A549 (cell line): Measurements from ENCODE around the gene LDLRAD4. TPM values are rescaled to one million over a fixed set of nuclear protein-coding genes. Genes with fewer than 3 reads are reported as not detected.

Experiments used
- ATAC-seq, 2 experiments: fragments of 200-7000 bp in 1 of 2; fragments of >200 bp in 1 of 2; cut with Nextera tagmentation in 1 of 2; cut with Tn5 transposase in 1 of 2; 3 replicates each; pipeline versions ENCODE4 v1.8.0 to v1.9.1; 2018 to 2020; ENCODE audit warnings: mild to moderate bottlenecking in 1 of 2, moderate library complexity in 1 of 2
- CTCF ChIA-PET: fragments of 300-600 bp; sonication (Branson Sonifier 250); formaldehyde crosslinking; extraction: SDS; loops from one replicate; lab custom pipeline; 2021; ENCODE audit warnings: antibody characterized with exemption, inconsistent platforms; lab: Yijun Ruan, JAX
- POLR2A ChIA-PET: fragments of 350-600 bp; formaldehyde crosslinking; extraction: SDS; loops from one replicate; lab custom pipeline; 2021; ENCODE audit warnings: antibody characterized with exemption, inconsistent platforms; lab: Yijun Ruan, JAX
- DNase-seq, 2 experiments: peaks; one replicate each; pipeline versions ENCODE4 v3.0.0 to v3.0.0-alpha.2; 2011 to 2016; ENCODE audit warnings: low read depth in 1 of 2, low spot score in 1 of 2
- FAIRE-seq: peaks from 2 replicates; lab custom pipeline; 2011; peaks lifted over from hg19 to GRCh38; lab: Jason Lieb, UNC
- H3K27ac ChIP-seq, 2 experiments: fragments of >200 bp; sonication (Bioruptor Twin); formaldehyde crosslinking; 3 replicates each; pipeline ENCODE4 v1.5.1; 2016 to 2017
- H3K4me1 ChIP-seq: fragments of >200 bp; sonication (Bioruptor Twin); formaldehyde crosslinking; 3 replicates; pipeline ENCODE4 v1.6.1; 2016
- H3K4me2 ChIP-seq: fragments of >200 bp; sonication (Bioruptor Twin); formaldehyde crosslinking; 3 replicates; pipeline ENCODE4 v1.6.1; 2016
- H3K4me3 ChIP-seq: fragments of >200 bp; sonication (Bioruptor Twin); formaldehyde crosslinking; 3 replicates; pipeline ENCODE4 v1.5.1; 2016
- H3K9me3 ChIP-seq: fragments of >200 bp; sonication (Bioruptor Twin); formaldehyde crosslinking; 3 replicates; pipeline ENCODE4 v1.6.1; 2016
- CBX2 ChIP-seq: fragments of 200-600 bp; sonication (generic); IDR thresholded peaks from 2 replicates; pipeline ENCODE4 v1.6.1; 2016; ENCODE audit warnings: low read depth, mild to moderate bottlenecking, borderline replicate concordance
- CBX8 ChIP-seq: fragments of 200-600 bp; sonication (generic); IDR thresholded peaks from 2 replicates; pipeline ENCODE4 v1.6.1; 2016
- CEBPB ChIP-seq, 2 experiments: fragments of >200 bp in 1 of 2; sonication (Bioruptor Twin) in 1 of 2; formaldehyde crosslinking in 1 of 2; IDR thresholded peaks; 2 replicates each; pipeline ENCODE4 v1.6.1; 2012 to 2016
- CHD2 ChIP-seq: fragments of 150-350 bp; IDR thresholded peaks from 2 replicates; pipeline ENCODE4 v1.6.1; 2014; ENCODE audit warnings: low read length; ENCODE audit not compliant: partially characterized antibody
- E2F6 ChIP-seq: IDR thresholded peaks from 2 replicates; pipeline ENCODE4 v1.6.1; 2012; ENCODE audit warnings: low read depth, borderline replicate concordance
- EHMT2 ChIP-seq: fragments of 200-600 bp; sonication (generic); IDR thresholded peaks from 2 replicates; pipeline ENCODE4 v1.6.1; 2016; ENCODE audit warnings: antibody characterized with exemption, low read depth, mild to moderate bottlenecking, moderate library complexity
- FOSB ChIP-seq: fragments of 250-450 bp; sonication (Bioruptor Pico); IDR thresholded peaks from 2 replicates; pipeline ENCODE4 v1.5.0; 2020; ENCODE audit warnings: mild to moderate bottlenecking, moderate library complexity
- FOXS1 ChIP-seq: fragments of 250-450 bp; sonication (Bioruptor Pico); IDR thresholded peaks from 2 replicates; pipeline ENCODE4 v1.5.0; 2020; ENCODE audit warnings: mild to moderate bottlenecking, moderate library complexity
- HDAC2 ChIP-seq: fragments of 200-600 bp; sonication (generic); IDR thresholded peaks from 2 replicates; pipeline ENCODE4 v1.6.1; 2016
- HEYL ChIP-seq: fragments of 250-450 bp; sonication (Bioruptor Pico); IDR thresholded peaks from 2 replicates; pipeline ENCODE4 v1.8.0; 2021; ENCODE audit warnings: mild to moderate bottlenecking, moderate library complexity
- HMGXB4 ChIP-seq: fragments of 250-450 bp; sonication (Bioruptor Pico); IDR thresholded peaks from 2 replicates; pipeline ENCODE4 v1.5.0; 2021; ENCODE audit warnings: mild to moderate bottlenecking, moderate library complexity, borderline replicate concordance
- HOXA7 ChIP-seq: fragments of 250-450 bp; sonication (Bioruptor Pico); IDR thresholded peaks from 2 replicates; pipeline ENCODE4 v1.5.0; 2020; ENCODE audit warnings: mild to moderate bottlenecking, moderate library complexity
- HOXB13 ChIP-seq: fragments of 250-450 bp; sonication (Bioruptor Pico); IDR thresholded peaks from 2 replicates; pipeline ENCODE4 v1.5.0; 2020; ENCODE audit warnings: low read depth, mild to moderate bottlenecking, moderate library complexity
- HOXB5 ChIP-seq: fragments of 250-450 bp; sonication (Bioruptor Pico); IDR thresholded peaks from 2 replicates; pipeline ENCODE4 v1.5.0; 2020; ENCODE audit warnings: mild to moderate bottlenecking, moderate library complexity
- MAFK ChIP-seq: fragments of 450-650 bp; IDR thresholded peaks from 2 replicates; pipeline ENCODE4 v1.6.1; 2014; ENCODE audit not compliant: partially characterized antibody
- MAX ChIP-seq: IDR thresholded peaks from 2 replicates; pipeline ENCODE4 v1.6.1; 2012
- MAZ ChIP-seq: fragments of 150-350 bp; IDR thresholded peaks from 2 replicates; pipeline ENCODE4 v1.6.1; 2014; ENCODE audit warnings: antibody characterized with exemption, low read depth, low read length, borderline replicate concordance
- NPAS2 ChIP-seq: fragments of 250-450 bp; sonication (Bioruptor Pico); IDR thresholded peaks from 2 replicates; pipeline ENCODE4 v1.8.0; 2022; ENCODE audit warnings: mild to moderate bottlenecking, moderate library complexity, borderline replicate concordance
- RAD21 ChIP-seq, 2 experiments: fragments of >200 bp in 1 of 2; sonication (Bioruptor Twin) in 1 of 2; formaldehyde crosslinking in 1 of 2; IDR thresholded peaks in 1 of 2; conservative IDR thresholded peaks in 1 of 2; 2 replicates in 1 of 2; 3 replicates in 1 of 2; pipeline ENCODE4 v1.6.1; 2012 to 2018; ENCODE audit warnings: inconsistent platforms in 1 of 2
- RARB ChIP-seq: fragments of 250-450 bp; sonication (Bioruptor Pico); IDR thresholded peaks from 2 replicates; pipeline ENCODE4 v1.8.0; 2021; ENCODE audit warnings: mild to moderate bottlenecking, moderate library complexity
- RFX5 ChIP-seq: fragments of 450-650 bp; IDR thresholded peaks from 2 replicates; pipeline ENCODE4 v1.7.1; 2014; ENCODE audit warnings: antibody characterized with exemption, mild to moderate bottlenecking, moderate library complexity
- SMC3 ChIP-seq: fragments of >200 bp; sonication (Bioruptor Twin); formaldehyde crosslinking; IDR thresholded peaks from 3 replicates; pipeline ENCODE4 v1.6.1; 2018; ENCODE audit warnings: inconsistent platforms
- SREBF2 ChIP-seq: fragments of 450-650 bp; IDR thresholded peaks from 2 replicates; pipeline ENCODE4 v1.6.1; 2014; ENCODE audit warnings: mild to moderate bottlenecking, moderate library complexity
- ZNF302 ChIP-seq: fragments of 250-450 bp; sonication (Bioruptor Pico); IDR thresholded peaks from 2 replicates; pipeline ENCODE4 v1.9.0; 2021; ENCODE audit warnings: inconsistent platforms, mild to moderate bottlenecking, moderate library complexity
- ZSCAN20 ChIP-seq: fragments of 250-450 bp; sonication (Bioruptor Pico); IDR thresholded peaks from 2 replicates; pipeline ENCODE4 v1.8.0; 2022; ENCODE audit warnings: mild to moderate bottlenecking, moderate library complexity
- WGBS: methylation state at CpG from one replicate; pipeline ENCODE4 v1.1.6; 2017; ENCODE audit errors: missing lambda C conversion rate; 5-methylcytosine and 5-hydroxymethylcytosine counted together
- polyA plus RNA-seq, 4 experiments: library from polyadenylated mRNA; depleted of rRNA in 3 of 4; stranded (reverse); fragments of >200 nt; fragmentation: RNase III in 1 of 4; extraction: RNeasy Plus Mini Kit Qiagen cat#74134 plus additional on column Dnase treatment in 1 of 4; gene quantifications; 2 replicates in 3 of 4; 3 replicates in 1 of 4; pipeline ENCODE4 v1.2.3, GENCODE V29; 2011 to 2017
- TF ChIP-seq, protein P1 (sequence below): fragments of >200 bp; sonication (Bioruptor Twin); formaldehyde crosslinking; IDR thresholded peaks from 2 replicates; pipeline ENCODE4 v1.6.1; 2016

Gene LDLRAD4
- polyA plus RNA-seq, 2 of the 4 experiments (the other 2 are of a cell fraction), result 5.2 to 7.6 TPM

DNA sequence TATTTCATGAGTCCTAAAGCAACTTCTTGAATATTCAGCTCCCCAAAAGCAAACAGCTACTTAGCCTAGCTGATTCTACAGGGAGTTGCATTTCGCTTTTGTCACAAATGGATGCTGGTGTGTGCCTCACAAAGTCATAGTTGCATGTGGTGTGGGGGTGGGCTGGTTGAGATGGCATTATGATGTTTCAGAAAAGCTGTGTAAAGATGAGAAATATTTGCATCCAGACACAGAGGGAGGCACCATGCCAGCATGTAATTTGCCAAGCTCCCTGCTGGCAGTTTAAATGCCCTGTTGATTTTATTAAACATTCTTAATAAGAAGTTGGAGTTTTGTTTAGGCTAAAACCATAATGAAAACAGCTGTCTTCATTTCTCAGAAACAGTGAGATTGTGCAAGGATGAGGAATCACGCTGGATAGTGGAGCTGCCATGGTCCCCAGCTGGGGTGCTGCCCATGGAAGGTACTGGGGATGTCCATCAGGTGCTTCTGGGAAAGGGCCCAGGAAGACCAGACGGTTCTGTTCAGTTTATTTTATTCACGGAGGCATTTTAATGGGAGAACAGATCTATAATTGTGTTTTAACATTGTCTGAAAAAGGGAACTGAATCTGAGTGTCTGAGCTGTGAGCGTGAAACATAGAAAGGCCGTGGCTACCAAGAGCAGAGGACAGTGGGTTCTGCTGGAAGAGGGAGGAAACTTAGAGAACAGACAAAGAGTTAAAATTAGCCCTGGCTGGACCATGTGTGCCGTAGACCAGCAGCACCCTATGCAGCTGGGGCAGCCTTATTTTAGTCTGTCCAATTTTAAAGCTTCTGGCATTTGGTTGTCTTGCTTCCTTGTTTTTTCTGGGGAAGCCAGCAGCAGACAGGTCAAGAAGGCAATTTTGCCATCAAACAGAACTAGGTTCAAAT, 330.7 kb downstream of the LDLRAD4 start:
- Histone ChIP-seq H3K27ac (no peak overlapping the region), H3K4me2 (no peak overlapping the region)
- POLR2A ChIA-PET, result no interaction called here
- CTCF ChIA-PET, result interaction anchor here (0.7 to 1.4 kb wide), 4 partner anchors 7 to 527 kb away, joined by 3 read pairs; no protein-coding TSS in a partner anchor
- TF ChIP-seq RARB, result no peak
- no peak for TF ChIP-seq CHD2
- TF ChIP-seq MAX, result no peak
- TF ChIP-seq HOXA7 (CRISPR knock-in tag), result no peak
- no peak for TF ChIP-seq FOXS1 (CRISPR knock-in tag)
- TF ChIP-seq HEYL (CRISPR knock-in tag), result no peak
- no peak for TF ChIP-seq CBX8
- no peak for TF ChIP-seq ZSCAN20 (CRISPR knock-in tag)
- no peak for TF ChIP-seq EHMT2
- TF ChIP-seq MAZ, result no peak
- no peak for TF ChIP-seq HOXB5
- TF ChIP-seq CBX2, result no peak
- TF ChIP-seq CEBPB (IDR thresholded peaks at IDR 0.05), result no peak
- TF ChIP-seq, all 56 proteins: peak for 0
- Histone ChIP-seq H3K9me3 (no peaks in the 10 kb centered on the region), H3K4me3 (no peak overlapping the region), H3K4me1 (no peaks in the 10 kb centered on the region)
- WGBS, result 73% methylated on average over 7 of the region's 7 CpGs
- DNase-seq (no peak), ATAC-seq (no peak), FAIRE-seq (no peak)

DNA sequence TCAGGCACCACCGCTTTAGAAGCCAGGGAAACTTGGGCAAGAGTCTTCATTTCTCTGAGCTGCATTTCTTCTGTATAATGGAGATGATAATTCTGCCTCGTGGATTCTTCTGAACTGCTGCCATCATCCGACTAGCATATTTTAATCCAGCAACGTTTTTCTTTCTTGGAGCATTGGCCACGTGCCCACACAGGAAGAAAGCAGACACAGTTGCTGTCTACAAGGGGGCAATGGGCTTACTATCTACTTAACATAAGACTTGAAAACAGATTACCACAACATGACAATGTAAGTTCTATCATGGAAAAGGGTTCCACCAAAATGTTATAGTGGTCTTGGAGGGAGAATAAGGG, 331.3 kb downstream of the LDLRAD4 start:
- no peaks in the 10 kb centered on the region for H3K9me3 ChIP-seq
- DNase-seq, result no peak
- no peak for TF ChIP-seq HOXB13 (CRISPR knock-in tag)
- no peak for TF ChIP-seq NPAS2 (CRISPR knock-in tag)
- TF ChIP-seq, protein P1, sequence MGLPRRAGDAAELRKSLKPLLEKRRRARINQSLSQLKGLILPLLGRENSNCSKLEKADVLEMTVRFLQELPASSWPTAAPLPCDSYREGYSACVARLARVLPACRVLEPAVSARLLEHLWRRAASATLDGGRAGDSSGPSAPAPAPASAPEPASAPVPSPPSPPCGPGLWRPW, result no peak
- TF ChIP-seq CHD2, result no peak
- no peak for TF ChIP-seq MAFK
- TF ChIP-seq CEBPB (IDR thresholded peaks at IDR 0.05), result no peak
- TF ChIP-seq E2F6, result no peak
- TF ChIP-seq RFX5, result no peak
- TF ChIP-seq SREBF2, result no peak
- no peak for TF ChIP-seq HMGXB4 (CRISPR knock-in tag)
- TF ChIP-seq ZSCAN20 (CRISPR knock-in tag), result no peak
- no peak for TF ChIP-seq ZNF302 (CRISPR knock-in tag)
- TF ChIP-seq RAD21 (conservative IDR thresholded peaks at IDR 0.05 in 1 of 2, IDR thresholded peaks at IDR 0.05 in 1 of 2), result no peak
- no peak for TF ChIP-seq SMC3
- TF ChIP-seq FOSB (CRISPR knock-in tag), result no peak
- no peak for TF ChIP-seq HDAC2
- H3K4me2 ChIP-seq, result no peak overlapping the region
- no peak for ATAC-seq
- ChIA-PET POLR2A (no interaction called here), CTCF (interaction anchor here (0.7 to 1.4 kb wide), 2 partner anchors 8 to 526 kb away, joined by 3 read pairs; no protein-coding TSS in a partner anchor)
- no peak for FAIRE-seq
- H3K27ac ChIP-seq, result no peak overlapping the region
- 25% methylated on average over 5 of the region's 5 CpGs for WGBS
- no peaks in the 10 kb centered on the region for H3K4me1 ChIP-seq
- no peak overlapping the region for H3K4me3 ChIP-seq
